Astrocyte (in vitro differentiated cells and primary cell): Measurements from ENCODE around the gene PDLIM5. TPM values are rescaled to one million over a fixed set of nuclear protein-coding genes. Genes with fewer than 3 reads are reported as not detected.

ENCODE experiments used
- DNase-seq: peaks from one replicate; pipeline ENCODE4 v3.0.0-alpha.2; 2010; ENCODE audit warnings: low read depth
- FAIRE-seq: peaks from 2 replicates; lab custom pipeline; 2011; peaks lifted over from hg19 to GRCh38; lab: Jason Lieb, UNC
- H2AFZ ChIP-seq: 2 replicates; pipeline ENCODE4 v1.6.0; 2012; ENCODE audit warnings: low read depth, low read length, inconsistent platforms
- H3K27ac ChIP-seq: 2 replicates; pipeline ENCODE4 v1.5.1; 2011; ENCODE audit warnings: low read depth, low read length, inconsistent platforms
- H3K27me3 ChIP-seq: 2 replicates; pipeline ENCODE4 v1.6.0; 2011; ENCODE audit warnings: low read length, inconsistent platforms; ENCODE audit not compliant: insufficient read depth
- H3K36me3 ChIP-seq: 2 replicates; pipeline ENCODE4 v1.5.1; 2011; ENCODE audit warnings: low read length, inconsistent platforms; ENCODE audit not compliant: insufficient read depth
- H3K4me1 ChIP-seq: 2 replicates; pipeline ENCODE4 v1.5.1; 2011; ENCODE audit warnings: low read length, inconsistent platforms; ENCODE audit not compliant: insufficient read depth
- H3K4me2 ChIP-seq: 2 replicates; pipeline ENCODE4 v1.6.0; 2012; ENCODE audit warnings: low read length, inconsistent platforms
- H3K4me3 ChIP-seq: 2 replicates; pipeline ENCODE4 v1.5.1; 2011; ENCODE audit warnings: low read depth, mild to moderate bottlenecking, low read length, inconsistent platforms; ENCODE audit not compliant: insufficient read depth
- H3K79me2 ChIP-seq: 2 replicates; pipeline ENCODE4 v1.6.0; 2012; ENCODE audit warnings: mild to moderate bottlenecking, low read length, inconsistent platforms; ENCODE audit not compliant: insufficient read depth
- H3K9ac ChIP-seq: 2 replicates; pipeline ENCODE4 v1.6.0; 2012; ENCODE audit warnings: mild to moderate bottlenecking, low read length, inconsistent platforms
- H3K9me3 ChIP-seq: 2 replicates; pipeline ENCODE4 v1.5.1; 2012; ENCODE audit warnings: low read depth, mild to moderate bottlenecking, low read length, inconsistent platforms; ENCODE audit not compliant: insufficient read depth
- H4K20me1 ChIP-seq: 2 replicates; pipeline ENCODE4 v1.6.0; 2012; ENCODE audit warnings: low read length, inconsistent platforms; ENCODE audit not compliant: insufficient read depth
- H3K27ac Mint-ChIP-seq: one replicate; pipeline ENCODE4 v1.8.0; 2021; ENCODE audit warnings: mild to moderate bottlenecking, mixed read lengths; ENCODE audit not compliant: unreplicated experiment
- H3K27me3 Mint-ChIP-seq: one replicate; pipeline ENCODE4 v1.8.0; 2021; ENCODE audit warnings: low read depth, mixed read lengths; ENCODE audit not compliant: unreplicated experiment
- H3K36me3 Mint-ChIP-seq: one replicate; pipeline ENCODE4 v1.8.0; 2021; ENCODE audit warnings: low read depth, mixed read lengths; ENCODE audit not compliant: unreplicated experiment
- H3K4me1 Mint-ChIP-seq: one replicate; pipeline ENCODE4 v1.8.0; 2021; ENCODE audit warnings: low read depth, mixed read lengths; ENCODE audit not compliant: unreplicated experiment
- H3K4me3 Mint-ChIP-seq: one replicate; pipeline ENCODE4 v1.8.0; 2021; ENCODE audit warnings: mild to moderate bottlenecking, moderate library complexity, mixed read lengths; ENCODE audit not compliant: unreplicated experiment
- H3K9me3 Mint-ChIP-seq: one replicate; pipeline ENCODE4 v1.8.0; 2021; ENCODE audit warnings: mild to moderate bottlenecking, mixed read lengths; ENCODE audit not compliant: unreplicated experiment
- EZH2 ChIP-seq: IDR thresholded peaks from 2 replicates; pipeline ENCODE4 v1.6.1; 2012; ENCODE audit warnings: mild to moderate bottlenecking, low read length, inconsistent platforms; ENCODE audit not compliant: insufficient read depth
- total RNA-seq: library from RNA; stranded (reverse); gene quantifications from 2 replicates; pipeline ENCODE4 v1.2.1, GENCODE V29; 2021
- TF ChIP-seq, protein P1 (sequence below): IDR thresholded peaks from 2 replicates; pipeline ENCODE4 v1.5.1; 2011; ENCODE audit warnings: low read depth, mild to moderate bottlenecking, inconsistent platforms, low read length, moderate library complexity; ENCODE audit not compliant: insufficient read depth

The PDLIM5 gene
- total RNA-seq, 1 donor from 2014 or later = 181 TPM

DNA sequence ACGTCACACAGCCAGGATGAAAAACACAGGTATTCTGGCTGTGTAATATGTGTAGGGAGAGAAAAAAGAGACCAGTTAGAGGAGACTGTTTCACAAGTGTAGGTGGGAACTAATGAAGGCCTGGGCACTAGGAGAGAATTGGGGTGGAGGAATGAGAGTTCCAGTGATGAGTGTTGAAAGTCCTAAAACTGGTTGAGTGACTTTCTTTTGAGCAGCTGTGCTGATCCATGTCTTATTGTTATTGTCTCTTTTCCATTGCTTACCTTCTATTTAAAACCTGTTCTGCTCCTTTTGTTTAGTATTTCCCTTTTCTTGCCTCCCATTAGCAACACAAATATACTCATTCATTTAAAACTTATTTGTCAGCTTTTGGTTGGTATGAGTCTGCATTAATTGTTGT is 88.7 kb downstream of the PDLIM5 start:
- Histone ChIP-seq H2AFZ (no peak overlapping the region), H3K4me1 (peaks cover 36% of the 10 kb centered on the region), H3K27me3 (no peaks in the 10 kb centered on the region), H4K20me1 (peaks cover 4% of the 10 kb centered on the region), H3K9me3 (no peaks in the 10 kb centered on the region), H3K27ac (no peak overlapping the region), H3K4me2 (no peak overlapping the region), H3K36me3 (no peaks in the 10 kb centered on the region), H3K79me2 (peaks cover 86% of the 10 kb centered on the region), H3K9ac (no peak overlapping the region), H3K4me3 (no peak overlapping the region)
- no peak for FAIRE-seq
- H3K27ac Mint-ChIP-seq = no peak overlapping the region
- H3K36me3 Mint-ChIP-seq = peaks cover 7% of the 10 kb centered on the region
- DNase-seq = no peak
- no peaks in the 10 kb centered on the region for H3K27me3 Mint-ChIP-seq
- no peaks in the 10 kb centered on the region for H3K9me3 Mint-ChIP-seq
- peaks cover 51% of the 10 kb centered on the region for H3K4me1 Mint-ChIP-seq
- H3K4me3 Mint-ChIP-seq = peak overlapping the region; percentile 16
- TF ChIP-seq, protein P1, sequence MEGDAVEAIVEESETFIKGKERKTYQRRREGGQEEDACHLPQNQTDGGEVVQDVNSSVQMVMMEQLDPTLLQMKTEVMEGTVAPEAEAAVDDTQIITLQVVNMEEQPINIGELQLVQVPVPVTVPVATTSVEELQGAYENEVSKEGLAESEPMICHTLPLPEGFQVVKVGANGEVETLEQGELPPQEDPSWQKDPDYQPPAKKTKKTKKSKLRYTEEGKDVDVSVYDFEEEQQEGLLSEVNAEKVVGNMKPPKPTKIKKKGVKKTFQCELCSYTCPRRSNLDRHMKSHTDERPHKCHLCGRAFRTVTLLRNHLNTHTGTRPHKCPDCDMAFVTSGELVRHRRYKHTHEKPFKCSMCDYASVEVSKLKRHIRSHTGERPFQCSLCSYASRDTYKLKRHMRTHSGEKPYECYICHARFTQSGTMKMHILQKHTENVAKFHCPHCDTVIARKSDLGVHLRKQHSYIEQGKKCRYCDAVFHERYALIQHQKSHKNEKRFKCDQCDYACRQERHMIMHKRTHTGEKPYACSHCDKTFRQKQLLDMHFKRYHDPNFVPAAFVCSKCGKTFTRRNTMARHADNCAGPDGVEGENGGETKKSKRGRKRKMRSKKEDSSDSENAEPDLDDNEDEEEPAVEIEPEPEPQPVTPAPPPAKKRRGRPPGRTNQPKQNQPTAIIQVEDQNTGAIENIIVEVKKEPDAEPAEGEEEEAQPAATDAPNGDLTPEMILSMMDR = no peak
- TF ChIP-seq EZH2 = no peak

DNA sequence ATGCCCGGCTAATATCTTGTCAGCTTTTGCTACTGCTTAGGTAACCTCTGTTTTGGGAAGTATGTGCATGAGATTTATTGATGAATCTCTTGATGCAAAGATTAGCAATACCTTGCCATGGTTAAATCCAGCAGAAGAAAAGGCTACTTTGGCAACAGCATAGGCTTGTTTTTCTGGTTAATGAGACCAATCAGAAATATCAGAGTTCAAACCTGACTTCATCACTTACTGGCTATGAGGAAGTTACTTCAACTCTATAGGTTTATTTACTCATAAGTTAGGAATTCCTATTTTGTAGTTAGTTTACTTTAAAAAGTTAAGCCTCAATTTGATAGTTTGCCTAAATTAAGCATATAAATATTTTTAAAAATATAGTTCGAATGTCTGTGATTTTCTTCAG is 93.1 kb downstream of the PDLIM5 start:
- peaks cover 9% of the 10 kb centered on the region for H3K36me3 Mint-ChIP-seq
- DNase-seq = no peak
- no peaks in the 10 kb centered on the region for H3K27me3 Mint-ChIP-seq
- no peaks in the 10 kb centered on the region for H3K9me3 ChIP-seq
- no peaks in the 10 kb centered on the region for H3K27me3 ChIP-seq
- no peak for FAIRE-seq
- TF ChIP-seq, protein P1 = no peak
- no peak for TF ChIP-seq EZH2
- H2AFZ ChIP-seq = no peak overlapping the region
- H4K20me1 ChIP-seq = no peaks in the 10 kb centered on the region
- no peaks in the 10 kb centered on the region for H3K36me3 ChIP-seq
- H3K4me2 ChIP-seq = peak overlapping the region; percentile 58
- no peak overlapping the region for H3K4me3 ChIP-seq
- peak overlapping the region; percentile 23 for H3K4me3 Mint-ChIP-seq
- H3K79me2 ChIP-seq = peaks cover 76% of the 10 kb centered on the region
- peak overlapping the region; percentile 14 for H3K9ac ChIP-seq
- H3K4me1 Mint-ChIP-seq = peaks cover 46% of the 10 kb centered on the region
- H3K27ac Mint-ChIP-seq = peak overlapping the region; percentile 70
- peak overlapping the region; percentile 67 for H3K27ac ChIP-seq
- no peaks in the 10 kb centered on the region for H3K9me3 Mint-ChIP-seq
- H3K4me1 ChIP-seq = peaks cover 42% of the 10 kb centered on the region

DNA sequence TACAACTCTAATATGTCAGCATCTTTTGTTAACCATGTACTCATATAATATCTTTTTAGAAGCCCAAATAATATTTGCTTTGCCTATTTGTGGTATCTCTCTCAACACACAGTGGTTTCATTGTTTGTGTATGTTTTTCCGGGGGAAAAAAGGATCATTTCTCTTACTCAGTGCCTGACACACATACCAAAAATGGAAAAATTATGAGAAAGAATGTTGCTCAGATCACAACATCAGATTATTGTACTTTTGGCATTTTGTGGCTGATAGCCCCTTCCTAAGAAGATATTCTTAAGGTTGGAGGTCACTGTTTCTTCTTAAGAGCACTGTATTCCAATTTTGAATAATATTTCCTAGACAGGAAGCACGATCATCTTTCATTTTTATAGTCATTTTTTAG is 93.6 kb downstream of the PDLIM5 start:
- peak overlapping the region; percentile 23 for H3K4me3 Mint-ChIP-seq
- no peaks in the 10 kb centered on the region for H3K27me3 Mint-ChIP-seq
- H3K27ac ChIP-seq = peak overlapping the region; percentile 67
- TF ChIP-seq, protein P1 = no peak
- TF ChIP-seq EZH2 = no peak
- peaks cover 45% of the 10 kb centered on the region for H3K4me1 Mint-ChIP-seq
- no peaks in the 10 kb centered on the region for H3K9me3 ChIP-seq
- peaks cover 42% of the 10 kb centered on the region for H3K4me1 ChIP-seq
- peak overlapping the region; percentile 15 for H3K9ac ChIP-seq
- peak; percentile 76 for DNase-seq
- peaks cover 9% of the 10 kb centered on the region for H3K36me3 Mint-ChIP-seq
- peak overlapping the region; percentile 58 for H3K4me2 ChIP-seq
- peak; percentile 94 for FAIRE-seq
- H3K27ac Mint-ChIP-seq = peak overlapping the region; percentile 70
- H3K79me2 ChIP-seq = peaks cover 77% of the 10 kb centered on the region
- no peak overlapping the region for H2AFZ ChIP-seq
- no peak overlapping the region for H3K4me3 ChIP-seq
- no peaks in the 10 kb centered on the region for H4K20me1 ChIP-seq
- H3K9me3 Mint-ChIP-seq = no peaks in the 10 kb centered on the region
- no peaks in the 10 kb centered on the region for H3K36me3 ChIP-seq
- no peaks in the 10 kb centered on the region for H3K27me3 ChIP-seq
